Activated T-helper 1 cell treated with Interleukin-2 at 50 U/mL for 16 hours (primary cell): ENCODE measurements around the gene TSC22D3.
"Not testable (repeated sequence)": the region's sequence is repeated elsewhere in the genome, so short reads cannot be mapped to it uniquely, and the experiment has no call there.

Experiments
- DNase-seq: peaks from one replicate; pipeline ENCODE4 v3.0.0-alpha.2; 2020; ENCODE audit warnings: low read depth

The TSC22D3 gene

DNA sequence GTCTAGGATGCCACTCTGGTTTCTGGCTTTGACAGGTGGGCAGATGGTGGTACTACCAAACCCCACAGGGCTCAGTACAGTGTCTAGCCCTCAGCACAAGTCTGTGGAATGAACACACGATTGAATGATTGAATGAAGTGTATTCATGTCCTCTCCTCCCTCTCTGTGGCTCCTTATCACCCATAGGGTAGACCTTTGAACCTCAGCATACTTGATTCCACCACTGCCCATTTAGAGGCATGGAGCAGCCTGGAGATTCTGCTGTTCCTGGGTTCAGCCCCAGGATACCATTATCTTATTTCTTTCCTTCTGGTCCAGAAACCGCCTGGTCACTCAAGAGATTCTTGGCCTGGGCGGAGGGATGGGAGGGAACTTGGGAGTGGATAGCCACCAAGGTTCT, 93.3 kb downstream of the TSC22D3 start:
- no peak for DNase-seq

DNA sequence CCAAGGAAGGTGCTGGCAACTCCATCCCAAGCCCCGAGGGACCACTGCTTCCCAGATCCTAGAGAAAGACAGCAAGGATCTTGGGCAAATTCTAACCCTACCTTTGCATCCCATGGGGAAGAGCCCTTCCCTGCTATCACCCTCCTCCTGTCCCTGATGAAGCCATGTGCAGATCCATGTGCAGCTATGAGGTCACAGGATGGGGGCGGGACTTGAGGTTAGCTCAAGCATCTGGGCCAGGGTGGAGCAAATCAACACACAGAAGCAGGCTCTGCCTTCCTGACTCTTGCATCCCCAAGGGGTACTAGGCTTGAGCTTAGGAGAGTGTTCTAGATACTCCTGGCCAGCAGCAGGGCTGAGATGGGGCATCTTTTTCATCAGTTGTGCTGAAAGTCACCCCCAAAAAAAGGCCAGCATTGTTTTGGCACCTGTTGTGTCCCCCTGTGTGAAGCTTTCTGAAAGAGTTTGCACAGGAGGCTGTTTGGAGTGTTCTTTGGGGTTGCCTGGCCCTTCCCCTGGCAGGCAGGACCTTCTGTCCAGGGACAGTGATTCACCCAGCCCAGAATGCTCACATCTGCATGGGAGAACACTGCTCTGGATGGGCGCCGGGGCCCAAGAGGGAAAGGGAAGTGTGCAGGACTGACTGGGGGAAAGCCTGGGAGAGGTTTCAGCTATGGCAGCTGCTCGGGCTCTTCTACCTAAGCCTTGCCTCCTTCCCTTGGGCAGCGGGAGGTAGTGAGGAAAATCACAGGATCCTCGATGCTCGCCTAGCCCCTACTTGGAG, 96.4 kb downstream of the TSC22D3 start:
- peak; percentile 58 for DNase-seq

DNA sequence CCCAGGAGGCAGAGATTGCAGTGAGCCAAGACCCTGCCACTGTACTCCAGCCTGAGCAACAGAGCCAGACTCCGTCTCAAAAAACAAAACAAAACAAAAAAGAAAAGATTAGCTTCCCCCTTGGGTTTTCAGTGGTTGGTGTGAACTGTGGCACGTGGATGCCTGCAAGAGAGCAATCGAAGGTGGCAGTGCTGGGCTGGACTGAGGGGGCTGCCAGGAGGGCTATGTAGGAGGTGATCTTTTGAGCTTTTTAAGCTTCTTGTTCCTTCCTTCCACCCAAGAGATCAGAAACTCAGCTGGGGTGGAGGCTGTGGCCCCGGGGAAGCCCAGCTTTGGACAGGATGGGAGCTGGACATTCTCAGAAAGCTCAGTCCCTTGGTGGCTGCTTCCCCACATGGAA, 97.7 kb downstream of the TSC22D3 start:
- no peak for DNase-seq

DNA sequence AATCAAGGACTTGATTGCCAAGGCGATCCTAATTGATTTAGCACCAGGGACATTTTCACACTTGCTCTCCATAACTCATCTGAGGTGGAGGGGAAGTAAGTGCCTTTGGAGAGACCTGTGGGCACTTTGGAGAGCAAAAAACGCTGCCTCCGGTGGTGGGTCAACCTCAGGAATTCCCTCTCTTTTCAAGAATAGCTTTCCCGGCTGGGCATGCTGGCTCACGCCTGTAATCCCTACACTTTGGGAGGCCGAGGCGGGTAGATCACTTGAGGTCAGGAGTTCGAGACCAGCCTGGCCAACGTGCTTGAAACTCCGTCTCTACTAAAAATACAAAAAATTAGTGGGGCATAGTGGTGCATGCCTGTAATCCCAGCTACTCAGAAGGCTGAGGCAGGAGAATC, 98.1 kb downstream of the TSC22D3 start:
- DNase-seq: no peak

DNA sequence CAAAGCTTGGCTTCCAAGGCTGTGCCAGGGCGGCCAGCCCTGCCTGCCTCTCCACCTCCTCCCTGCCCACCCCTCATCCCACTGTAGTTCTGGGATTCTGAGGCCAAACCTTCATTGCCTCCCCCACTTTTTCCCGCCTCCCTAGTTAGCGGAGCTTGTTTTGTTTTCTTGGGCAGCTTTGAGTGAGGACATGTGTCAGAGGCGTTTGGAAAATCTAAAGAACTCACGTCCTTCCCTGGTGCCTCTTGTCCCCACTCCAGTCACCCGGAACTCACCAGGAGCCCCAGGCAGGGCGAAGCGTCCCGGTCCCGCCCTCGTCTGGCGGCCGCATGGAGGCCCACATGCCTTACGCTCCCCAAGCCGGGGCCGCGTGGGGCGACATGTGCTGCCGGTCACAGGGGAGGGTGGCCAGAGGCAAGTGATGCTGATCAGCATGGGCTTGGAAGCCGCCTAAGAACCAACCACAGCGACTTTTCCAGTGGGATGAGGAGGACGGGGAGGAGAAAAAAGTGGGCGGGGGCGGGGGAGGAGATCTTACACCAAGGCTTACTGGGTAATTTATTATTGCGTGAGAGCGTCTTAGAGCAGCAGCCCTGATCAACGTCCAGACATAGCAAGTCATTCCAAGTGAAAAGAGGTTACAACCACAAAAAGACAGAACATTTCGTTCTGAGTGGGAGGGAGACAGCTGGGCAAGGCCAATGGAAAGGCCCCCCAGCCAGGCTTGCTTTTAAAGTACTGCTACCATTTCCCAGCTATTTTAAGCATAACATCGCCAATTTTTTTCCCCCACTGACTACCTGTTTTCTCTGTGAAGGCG, 98.8 kb downstream of the TSC22D3 start:
- DNase-seq: peak; percentile 18

DNA sequence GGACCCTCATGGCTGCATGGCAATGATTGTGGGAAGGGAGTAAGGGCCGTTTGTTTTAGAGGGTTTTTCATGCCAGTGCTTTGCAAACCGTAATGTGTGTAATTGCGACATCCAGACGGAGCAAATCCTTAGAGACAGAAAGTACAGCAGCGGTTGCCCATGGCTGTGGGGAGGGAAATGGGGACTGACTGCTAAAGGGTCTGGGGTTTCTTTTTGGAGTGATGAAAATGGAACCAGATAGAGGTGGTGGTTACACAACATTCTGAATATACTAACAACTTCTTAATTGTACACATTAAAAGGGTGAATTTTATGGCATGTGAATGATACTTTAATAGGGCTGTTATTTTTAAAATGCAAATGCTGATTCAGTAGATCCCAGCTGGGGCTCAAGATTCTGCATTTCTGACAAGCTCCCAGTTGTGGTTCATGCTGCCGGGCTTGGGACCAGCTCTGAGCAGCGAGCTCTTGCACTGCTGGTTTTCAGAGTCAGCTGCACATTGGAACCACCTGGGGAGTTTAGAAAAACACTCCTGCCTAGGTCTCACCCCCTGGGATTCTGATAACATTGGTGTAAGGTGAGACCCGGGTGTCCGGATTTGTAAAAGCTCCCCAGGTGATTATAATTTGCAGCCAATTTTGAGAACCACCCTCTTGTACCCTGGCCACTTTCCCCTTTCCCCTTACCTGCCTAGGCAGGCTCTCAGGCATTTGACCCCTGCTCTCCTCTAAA, 99.6 kb downstream of the TSC22D3 start:
- DNase-seq: no peak

DNA sequence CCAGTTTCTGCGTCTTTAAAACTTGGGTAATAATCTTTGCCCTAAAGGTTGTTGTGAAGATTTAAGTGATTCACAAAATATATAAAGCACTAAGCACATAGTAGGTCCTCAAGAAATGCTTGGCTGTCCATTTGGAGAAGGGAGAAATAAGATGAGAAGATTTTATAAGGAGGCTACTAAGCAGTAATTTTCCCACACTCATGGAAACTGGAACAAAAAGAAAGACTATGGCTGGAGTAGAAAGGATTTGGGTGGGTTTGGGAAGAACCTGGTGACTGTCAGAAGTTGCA, 100.3 kb downstream of the TSC22D3 start:
- no peak for DNase-seq

DNA sequence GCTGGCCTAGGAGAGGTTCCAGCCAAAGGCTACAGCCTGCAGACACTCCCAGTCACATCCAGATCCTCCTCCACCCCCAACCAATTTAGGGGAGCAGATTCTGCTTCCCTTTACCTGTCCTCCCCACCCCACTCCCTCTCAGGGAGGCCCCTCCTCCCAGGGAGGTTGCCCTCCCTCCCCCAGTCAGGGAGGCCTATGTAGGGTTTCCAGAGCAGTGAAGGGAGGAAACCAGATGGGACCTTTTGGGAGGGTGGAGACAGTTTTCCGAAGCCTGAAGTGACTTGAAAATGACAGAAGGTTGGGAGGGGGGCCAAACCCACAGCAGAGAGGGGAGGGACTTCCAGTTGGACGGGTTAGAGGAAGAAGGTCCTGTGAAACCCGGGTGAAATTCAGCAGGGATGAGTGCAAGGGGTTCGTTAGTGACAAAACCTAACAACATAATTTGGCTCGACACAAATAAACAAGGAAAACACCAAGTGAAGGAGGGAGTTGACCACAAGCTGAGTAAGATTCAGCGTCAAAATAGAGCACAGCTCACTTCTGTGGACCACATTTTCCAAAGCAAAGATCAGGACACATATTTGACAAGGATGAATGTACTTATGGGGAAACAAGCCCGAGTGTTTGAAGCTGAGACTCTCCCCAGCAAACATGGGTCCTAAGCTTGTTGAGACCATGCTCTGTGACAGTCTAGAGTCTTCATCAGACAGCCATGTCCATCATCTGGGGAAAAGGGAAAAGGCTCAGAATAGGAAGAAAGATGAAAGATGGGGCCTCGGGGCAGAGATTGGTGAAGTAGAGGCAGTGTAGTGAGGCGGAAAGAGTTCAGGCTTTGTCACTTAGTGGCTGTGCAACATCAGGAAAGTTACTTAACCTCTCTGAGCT, 100.9 kb downstream of the TSC22D3 start:
- peak; percentile 10 for DNase-seq

DNA sequence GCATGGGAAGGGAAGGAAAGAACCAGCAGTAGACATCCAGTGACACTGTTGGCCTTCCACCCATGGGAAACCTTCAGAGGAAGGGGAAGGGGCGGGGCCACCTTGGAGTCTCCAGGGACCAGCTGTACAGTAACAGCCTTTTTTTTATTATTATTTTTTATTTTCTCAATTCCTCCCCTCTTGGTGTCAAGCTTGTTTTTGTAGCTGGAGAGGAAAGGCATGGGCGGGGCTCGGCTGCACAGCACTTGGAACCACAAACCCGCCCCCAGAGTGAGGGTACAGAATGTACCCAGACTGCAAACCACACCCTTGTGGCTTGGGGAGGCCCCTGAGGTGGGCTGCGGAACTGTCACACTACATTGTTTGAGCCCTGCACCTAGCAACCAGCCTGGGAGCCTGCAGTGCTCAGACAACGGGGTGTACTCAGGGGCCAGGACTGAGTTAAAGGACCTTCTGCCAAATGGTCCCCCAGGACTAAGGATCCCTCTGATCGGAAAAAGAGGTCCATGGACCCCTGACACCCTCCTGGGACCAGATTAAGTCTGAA, 101.6 kb downstream of the TSC22D3 start:
- peak; percentile 87 for DNase-seq

DNA sequence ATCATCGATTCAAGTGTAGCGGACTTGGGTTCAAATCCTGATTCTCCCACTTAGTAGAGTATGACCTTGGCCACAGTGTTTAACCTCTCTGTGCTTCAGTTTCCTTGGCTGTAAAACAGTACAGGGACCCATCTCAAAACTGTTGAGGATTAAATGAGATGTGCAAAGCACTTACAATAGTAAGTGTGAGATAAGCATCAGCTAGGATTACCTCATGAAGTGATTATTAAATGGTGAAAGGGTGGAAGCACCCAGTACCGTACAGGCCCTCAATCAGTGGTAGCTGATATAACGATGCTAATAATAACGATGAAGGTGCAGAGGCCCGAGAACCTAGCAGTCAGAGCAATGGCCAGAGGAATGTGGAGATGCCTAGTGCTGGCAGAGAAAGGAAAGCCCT, 102.2 kb downstream of the TSC22D3 start:
- no peak for DNase-seq

DNA sequence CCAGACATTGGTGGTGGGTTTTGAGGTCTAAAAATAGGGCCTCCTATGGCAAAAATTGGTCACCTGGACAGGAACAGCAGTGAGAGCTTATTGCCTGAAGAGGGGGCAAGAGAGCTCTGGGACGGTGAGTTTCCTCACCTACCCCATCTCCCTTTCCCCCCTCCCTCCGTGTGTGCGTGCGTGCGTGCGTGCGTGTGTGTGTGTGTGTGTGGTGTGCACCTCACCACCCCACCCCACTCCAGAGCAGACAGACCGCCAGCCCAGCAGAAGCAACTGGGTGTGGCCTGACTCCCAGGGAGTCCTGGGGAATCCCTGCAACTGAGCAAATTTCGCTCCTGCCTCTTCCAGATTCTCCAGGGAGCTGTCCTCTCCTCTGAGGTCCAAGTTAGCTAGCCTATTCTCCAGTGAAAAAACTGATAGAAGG, 102.6 kb downstream of the TSC22D3 start:
- peak; percentile 77 for DNase-seq

DNA sequence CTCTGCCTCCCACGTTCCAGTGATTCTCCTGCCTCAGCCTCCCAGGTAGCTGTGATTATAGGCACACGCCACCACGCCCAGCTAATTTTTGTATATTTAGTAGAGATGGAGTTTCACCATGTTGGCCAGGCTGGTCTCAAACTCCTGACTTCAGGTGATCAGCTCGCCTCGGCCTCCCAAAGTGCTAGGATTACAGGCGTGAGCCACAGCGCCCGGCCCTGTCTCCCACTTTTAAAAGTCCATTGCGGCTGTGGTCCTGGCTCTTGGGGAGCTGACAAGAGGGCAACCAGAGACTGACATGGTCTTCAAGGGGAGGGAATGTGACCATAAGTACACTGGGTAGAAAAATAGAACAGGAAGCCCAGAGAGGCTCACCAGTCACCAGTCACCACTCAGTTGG, 104.3 kb downstream of the TSC22D3 start:
- not testable (repeated sequence) for DNase-seq

DNA sequence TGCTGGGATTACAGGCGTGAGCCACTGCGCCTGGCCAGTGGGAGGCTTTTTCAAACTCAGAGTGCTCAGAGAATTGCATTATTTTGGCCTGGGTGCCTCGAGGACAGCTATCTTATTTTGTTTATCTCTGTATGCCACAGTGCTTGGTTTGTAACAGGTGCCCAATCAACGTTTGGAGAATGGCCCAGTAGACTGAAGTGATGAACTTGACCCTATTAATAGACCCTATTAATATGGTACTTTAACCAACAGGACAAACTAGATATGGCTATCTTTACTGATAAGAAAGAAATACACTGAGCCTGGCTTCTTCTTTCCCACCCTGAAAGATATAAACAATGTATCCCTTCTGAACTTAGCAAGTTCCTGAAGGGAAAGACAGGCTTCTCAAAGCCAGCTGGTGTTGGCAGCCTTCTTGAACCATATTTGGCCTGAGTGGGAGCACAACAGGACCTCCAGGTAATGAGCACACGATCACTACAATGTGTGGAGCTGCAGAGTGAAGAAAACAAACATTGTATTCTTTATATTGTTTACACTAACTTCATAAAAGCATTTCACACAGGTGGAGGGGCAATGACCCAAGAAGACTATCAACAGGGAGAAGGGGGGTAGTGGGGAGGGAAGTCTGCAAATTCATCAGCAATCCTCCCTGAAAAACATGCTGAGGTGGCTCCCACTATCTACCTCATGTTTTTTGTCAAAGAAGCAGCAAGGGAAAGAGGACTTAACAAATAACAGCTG, 105.5 kb downstream of the TSC22D3 start:
- DNase-seq: no peak

DNA sequence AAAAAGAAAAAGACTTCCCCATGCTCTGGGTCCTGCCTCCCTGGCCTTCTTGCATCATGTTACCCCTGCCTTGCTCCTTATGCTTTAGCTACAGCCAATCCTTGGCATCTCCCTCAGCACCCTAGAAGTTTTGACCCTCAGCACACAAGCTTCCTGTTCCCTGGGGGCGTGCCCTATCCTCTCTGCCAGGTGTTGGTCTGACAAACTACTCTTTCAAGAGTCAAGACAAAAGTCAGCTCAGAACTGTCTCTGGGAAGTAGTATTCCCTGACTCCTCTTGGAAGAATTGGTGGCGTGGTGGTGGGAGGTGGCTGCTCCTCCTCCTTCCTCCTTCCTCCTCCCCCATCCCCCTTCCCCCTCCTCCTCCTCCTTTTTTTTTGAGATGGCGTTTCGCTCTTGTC, 106.3 kb downstream of the TSC22D3 start:
- no peak for DNase-seq

DNA sequence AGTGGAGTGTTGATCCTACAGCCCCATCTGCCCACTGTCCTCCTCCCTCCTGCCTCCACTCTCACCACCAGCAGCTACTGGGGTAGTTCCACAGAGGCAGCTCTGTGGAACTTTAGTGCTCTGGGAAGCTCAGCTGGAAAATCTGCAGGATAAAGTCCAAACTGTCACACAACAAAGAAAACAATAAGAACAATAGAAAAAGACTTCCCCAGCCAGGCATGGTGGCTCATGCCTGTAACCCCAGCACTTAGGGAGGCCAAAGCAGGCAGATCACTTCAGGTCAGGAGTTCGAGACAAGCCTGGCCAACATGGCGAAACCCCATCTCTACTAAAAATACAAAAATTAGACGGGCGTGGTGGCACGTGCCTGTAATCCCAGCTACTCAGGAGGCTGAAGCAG, 106.9 kb downstream of the TSC22D3 start:
- not testable (repeated sequence) for DNase-seq

DNA sequence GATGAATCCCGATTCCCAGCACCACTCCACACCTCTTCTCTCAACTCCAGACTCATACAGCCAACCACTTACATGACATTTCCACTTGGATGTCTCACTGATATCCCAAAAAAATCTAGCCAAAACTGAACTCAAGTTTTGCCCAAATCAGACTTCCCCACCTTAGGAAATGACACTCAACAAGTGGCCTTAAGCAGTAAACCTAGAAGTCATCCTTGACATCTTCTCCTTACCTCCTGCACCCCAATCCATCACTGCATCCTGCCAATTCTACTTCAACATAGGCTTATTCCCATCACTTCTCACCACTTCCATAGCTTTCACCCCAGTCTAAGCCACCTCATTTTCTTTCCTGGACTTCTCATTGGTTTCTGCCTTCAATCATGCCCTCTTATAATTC, 108.2 kb downstream of the TSC22D3 start:
- no peak for DNase-seq

DNA sequence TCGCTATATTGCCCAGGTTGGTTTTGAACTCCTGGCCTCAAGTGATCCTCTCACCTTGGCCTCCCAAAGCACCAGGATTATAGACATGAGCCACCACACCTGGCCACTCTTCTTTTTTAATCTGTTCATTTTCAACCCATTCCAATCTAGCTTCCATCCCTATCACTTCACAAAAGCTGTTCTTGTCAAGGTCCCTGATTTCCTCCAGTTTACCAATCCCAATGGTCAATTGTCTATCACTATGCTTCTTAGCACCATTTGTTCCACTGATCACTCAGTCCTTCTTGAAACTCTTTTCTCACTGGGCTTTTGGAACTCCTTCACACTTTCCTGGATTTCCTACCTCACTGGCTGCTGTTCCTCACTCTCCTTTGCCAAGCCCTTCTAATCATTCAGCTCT, 108.7 kb downstream of the TSC22D3 start:
- DNase-seq: no peak
